Activated naive CD8-positive, alpha-beta T cell treated with anti-CD3 and anti-CD28 coated beads for 36 hours (primary cell): ENCODE measurements around the gene KDM6A. TPM values are rescaled to one million over a fixed set of nuclear protein-coding genes. Genes with fewer than 3 reads are reported as not detected.

Experiments
- DNase-seq: peaks from one replicate; pipeline ENCODE4 v3.0.0; 2021
- H3K27ac Mint-ChIP-seq: one replicate; pipeline ENCODE4 v1.8.0; 2022; ENCODE audit warnings: mild to moderate bottlenecking, moderate library complexity, mixed read lengths
- H3K27me3 Mint-ChIP-seq: one replicate; pipeline ENCODE4 v1.8.0; 2022; ENCODE audit warnings: mild to moderate bottlenecking, mixed read lengths
- H3K36me3 Mint-ChIP-seq: one replicate; pipeline ENCODE4 v1.8.0; 2021; ENCODE audit warnings: mild to moderate bottlenecking, mixed read lengths
- H3K4me1 Mint-ChIP-seq: one replicate; pipeline ENCODE4 v1.8.0; 2021; ENCODE audit warnings: mixed read lengths
- H3K4me3 Mint-ChIP-seq: one replicate; pipeline ENCODE4 v1.8.0; 2022; ENCODE audit warnings: mild to moderate bottlenecking, moderate library complexity, mixed read lengths
- H3K9me3 Mint-ChIP-seq: one replicate; pipeline ENCODE4 v1.8.0; 2022; ENCODE audit warnings: mixed read lengths
- total RNA-seq, 2 experiments: library from RNA; stranded (reverse); gene quantifications; one replicate each; pipeline ENCODE4 v1.2.3, GENCODE V29; 2021

The KDM6A gene
- total RNA-seq, 2 experiments from 2014 or later = 15.8 to 17.4 TPM

DNA sequence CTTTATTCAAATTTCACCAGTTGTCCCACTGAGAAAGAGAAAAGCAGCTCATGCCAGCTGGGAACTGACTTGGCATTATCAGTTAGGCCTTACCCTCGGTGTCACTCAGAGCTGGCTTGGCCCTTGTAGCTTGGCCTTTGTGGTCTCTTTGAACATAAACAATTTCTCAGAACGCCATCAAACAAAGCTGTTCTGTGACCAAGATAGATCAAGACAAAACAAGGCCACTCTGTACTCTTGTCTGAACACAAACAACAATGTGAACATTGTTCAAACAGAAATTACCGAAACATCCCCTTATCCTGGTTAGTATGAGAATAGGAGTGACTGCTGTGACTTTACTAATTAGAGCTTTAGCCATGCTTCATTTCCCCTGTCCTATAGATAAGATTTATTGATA is 270.5 kb downstream of the KDM6A start:
- Mint-ChIP-seq H3K4me3 (no peak overlapping the region), H3K36me3 (no peaks in the 10 kb centered on the region), H3K4me1 (peaks cover 1% of the 10 kb centered on the region), H3K27ac (no peak overlapping the region), H3K9me3 (no peaks in the 10 kb centered on the region), H3K27me3 (no peaks in the 10 kb centered on the region)
- DNase-seq = no peak

DNA sequence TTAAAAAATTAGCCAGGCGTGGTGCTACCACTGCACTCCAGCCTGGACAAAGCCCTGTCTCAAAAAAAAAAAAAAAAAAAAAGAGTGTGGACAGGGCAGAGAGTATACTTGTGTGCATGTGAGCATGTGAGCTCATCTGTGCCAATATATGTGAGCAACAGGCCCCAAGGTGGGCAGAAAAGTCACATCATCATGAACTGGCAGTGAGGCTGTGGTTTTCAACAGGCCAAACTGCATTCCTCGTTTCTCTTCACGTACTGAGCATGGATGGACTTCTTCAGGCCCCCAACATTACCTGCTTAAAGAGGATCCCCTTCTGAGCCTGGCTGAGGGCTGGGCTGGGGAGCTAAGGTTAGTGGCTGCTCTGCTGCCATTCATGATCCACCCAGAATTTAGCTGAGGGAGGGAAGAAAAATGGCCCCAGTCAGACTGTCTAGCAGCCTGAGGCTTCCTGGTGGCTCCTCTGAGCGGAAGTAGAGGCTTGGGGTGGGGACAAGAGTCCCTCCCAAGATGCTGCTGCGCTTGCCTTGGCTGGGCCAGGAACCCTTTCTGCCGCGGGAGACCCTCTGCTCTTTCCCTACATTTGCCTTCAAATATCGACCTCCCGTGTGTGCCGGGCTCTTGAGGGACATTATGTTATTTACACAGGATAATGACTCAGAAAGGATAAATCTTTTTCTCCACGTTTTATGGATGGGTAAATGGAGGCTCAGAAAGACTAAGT is 272.7 kb downstream of the KDM6A start:
- no peak for DNase-seq
- Mint-ChIP-seq H3K4me1 (peaks cover 1% of the 10 kb centered on the region), H3K4me3 (no peak overlapping the region), H3K36me3 (no peaks in the 10 kb centered on the region), H3K9me3 (no peaks in the 10 kb centered on the region), H3K27me3 (no peaks in the 10 kb centered on the region), H3K27ac (no peak overlapping the region)

DNA sequence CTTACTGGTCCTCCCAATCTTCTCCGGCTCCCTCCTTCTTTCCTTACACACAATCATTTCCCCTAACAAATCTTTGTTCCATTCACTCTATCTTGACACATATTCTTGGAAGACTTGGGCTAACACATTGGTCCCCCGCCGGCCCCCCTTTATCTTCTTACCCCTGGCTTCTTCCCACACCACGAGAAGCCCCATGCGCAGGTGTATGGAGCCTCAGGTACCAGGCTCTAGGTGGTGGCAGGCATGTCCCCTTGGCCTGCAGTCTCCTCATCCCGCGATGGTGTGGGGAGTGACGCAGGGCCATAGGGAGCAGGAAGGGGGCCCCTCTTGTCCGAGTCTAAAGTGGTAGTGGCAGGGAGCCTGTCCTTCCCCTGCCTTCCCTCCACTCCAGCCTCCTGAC is 277.8 kb downstream of the KDM6A start:
- no peaks in the 10 kb centered on the region for H3K36me3 Mint-ChIP-seq
- H3K4me3 Mint-ChIP-seq = no peak overlapping the region
- no peaks in the 10 kb centered on the region for H3K27me3 Mint-ChIP-seq
- DNase-seq = no peak
- no peaks in the 10 kb centered on the region for H3K9me3 Mint-ChIP-seq
- H3K27ac Mint-ChIP-seq = no peak overlapping the region
- no peaks in the 10 kb centered on the region for H3K4me1 Mint-ChIP-seq

DNA sequence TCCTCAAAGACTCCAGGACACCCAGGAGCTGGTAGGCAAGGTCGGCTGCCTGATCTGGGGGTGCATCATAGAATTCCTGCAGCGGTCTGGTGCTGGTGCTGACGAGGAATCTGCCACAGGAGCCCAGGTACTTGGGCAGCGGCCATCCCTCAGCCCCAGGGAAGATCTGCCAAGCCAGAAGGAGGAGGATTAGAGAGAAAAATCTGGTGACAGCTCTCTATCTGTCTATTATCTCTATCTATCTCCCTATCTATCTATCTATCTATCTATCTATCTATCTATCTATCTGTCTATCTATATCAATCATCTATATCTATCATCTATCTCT is 281.0 kb downstream of the KDM6A start:
- H3K27ac Mint-ChIP-seq = no peak overlapping the region

DNA sequence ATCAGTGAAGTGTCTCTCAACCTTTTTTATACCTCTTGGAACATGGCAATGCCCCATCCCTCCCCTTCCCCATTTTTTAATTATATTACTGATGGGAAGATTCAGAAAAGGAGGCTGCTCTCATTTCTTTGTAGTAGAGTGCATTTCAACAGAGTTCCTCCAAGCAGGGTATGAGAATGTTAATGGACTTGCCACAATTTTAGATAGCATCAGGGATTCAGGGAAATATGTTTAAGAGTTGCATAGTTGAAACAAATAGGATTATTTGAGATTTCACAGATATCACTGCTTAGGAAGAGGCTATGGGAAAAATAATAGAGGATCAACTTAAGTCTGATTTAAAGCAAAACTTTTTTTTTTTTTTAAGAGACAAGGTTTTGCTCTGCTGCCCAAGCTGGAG is 281.5 kb downstream of the KDM6A start:
- Mint-ChIP-seq H3K4me3 (no peak overlapping the region), H3K36me3 (no peaks in the 10 kb centered on the region), H3K9me3 (no peaks in the 10 kb centered on the region), H3K4me1 (no peaks in the 10 kb centered on the region), H3K27ac (no peak overlapping the region), H3K27me3 (no peaks in the 10 kb centered on the region)
- DNase-seq = no peak

More for the DNA sequence above, 281.0 kb downstream of the KDM6A start:
- Mint-ChIP-seq H3K36me3 (no peaks in the 10 kb centered on the region), H3K27me3 (no peaks in the 10 kb centered on the region), H3K4me1 (no peaks in the 10 kb centered on the region), H3K9me3 (no peaks in the 10 kb centered on the region), H3K4me3 (no peak overlapping the region)
- DNase-seq = no peak

DNA sequence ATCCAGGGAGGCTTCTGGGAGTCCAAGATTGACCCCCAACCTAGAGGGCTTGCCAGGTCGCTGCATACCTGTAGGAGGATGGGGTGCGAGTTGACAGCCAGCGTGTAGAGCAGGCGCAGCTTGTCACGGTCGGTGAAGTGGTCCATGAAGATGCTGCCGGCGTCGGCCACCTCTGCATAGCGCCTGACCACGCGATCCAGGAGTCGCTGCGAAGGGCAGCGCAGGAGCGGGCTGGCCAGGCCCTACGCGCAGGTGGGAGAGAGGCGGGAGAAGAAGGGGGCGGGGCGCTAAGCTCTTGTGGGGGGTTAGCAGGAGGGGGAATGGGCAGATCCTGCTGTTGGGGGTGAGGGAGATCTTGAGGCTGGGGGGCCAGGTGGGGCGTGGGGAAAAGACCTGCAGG is 284.7 kb downstream of the KDM6A start:
- Mint-ChIP-seq H3K9me3 (peaks cover 2% of the 10 kb centered on the region), H3K27ac (no peak overlapping the region), H3K4me1 (no peaks in the 10 kb centered on the region), H3K36me3 (no peaks in the 10 kb centered on the region), H3K4me3 (no peak overlapping the region), H3K27me3 (no peaks in the 10 kb centered on the region)
- DNase-seq = no peak

Other genes with a start within 250 kb of the KDM6A start
- not detected for gene DUSP21, start 29.2 kb upstream of the KDM6A start, total RNA-seq